H1 (cell line): ENCODE measurements around the gene CEBPZ. TPM values are rescaled to one million over a fixed set of nuclear protein-coding genes. Genes with fewer than 3 reads are reported as not detected.
A peak's percentile ranks its signal among the peaks of the same experiment; 100 is the strongest.

Experiments used
- CTCF ChIA-PET: fragments of 300-600 bp; sonication (Branson Sonifier 250); formaldehyde crosslinking; loops from one replicate; lab custom pipeline; 2021; ENCODE audit not compliant: partially characterized antibody; lab: Charles Lee
- POLR2A ChIA-PET: fragments of 300-600 bp; sonication (Branson Sonifier 250); formaldehyde crosslinking; loops from one replicate; lab custom pipeline; 2021; ENCODE audit warnings: inconsistent platforms; ENCODE audit not compliant: partially characterized antibody; lab: Charles Lee
- DNase-seq, 2 experiments: peaks; one replicate each; pipeline versions ENCODE4 v3.0.0 to v3.0.0-alpha.2; 2010 to 2022; ENCODE audit warnings: low spot score in 2 of 2, low read depth in 1 of 2, mixed read lengths in 1 of 2
- FAIRE-seq: peaks from 2 replicates; lab custom pipeline; 2011; peaks lifted over from hg19 to GRCh38; lab: Jason Lieb, UNC
- H2AFZ ChIP-seq: 2 replicates; pipeline ENCODE4 v1.8.1; 2012; ENCODE audit warnings: low read length, inconsistent platforms
- H2AK5ac ChIP-seq: 2 replicates; pipeline ENCODE4 v1.6.1; 2013; ENCODE audit warnings: low read depth, low read length
- H2BK120ac ChIP-seq: replicated peaks from 2 replicates; pipeline ENCODE3; 2013; ENCODE audit warnings: low read depth, low read length, inconsistent platforms
- H2BK12ac ChIP-seq: 2 replicates; pipeline ENCODE4 v1.6.1; 2013; ENCODE audit warnings: low read depth, low read length
- H2BK15ac ChIP-seq: 2 replicates; pipeline ENCODE4 v1.6.1; 2013; ENCODE audit warnings: low read length
- H2BK20ac ChIP-seq: 2 replicates; pipeline ENCODE4 v1.6.1; 2013; ENCODE audit warnings: low read length
- H2BK5ac ChIP-seq: 2 replicates; pipeline ENCODE4 v1.6.1; 2013; ENCODE audit warnings: low read depth, low read length
- H3K14ac ChIP-seq: 2 replicates; pipeline ENCODE4 v1.6.1; 2013; ENCODE audit warnings: inconsistent platforms; ENCODE audit not compliant: insufficient read length
- H3K18ac ChIP-seq: 2 replicates; pipeline ENCODE4 v1.6.1; 2013; ENCODE audit warnings: low read length; ENCODE audit errors: extremely low read depth
- H3K23ac ChIP-seq: 2 replicates; pipeline ENCODE4 v1.6.1; 2013; ENCODE audit warnings: inconsistent platforms; ENCODE audit not compliant: insufficient read length
- H3K23me2 ChIP-seq: 2 replicates; pipeline ENCODE4 v1.6.1; 2013; ENCODE audit warnings: low read depth, low read length
- H3K27ac ChIP-seq: 2 replicates; pipeline ENCODE4 v1.6.1; 2011; ENCODE audit warnings: low read depth, low read length, inconsistent platforms
- H3K27me3 ChIP-seq, 4 experiments: replicated peaks in 1 of 4; 1 replicate in 1 of 4; 2 replicates in 3 of 4; pipeline versions ENCODE4 v1.6.1 to v1.8.1; 2011 to 2013; ENCODE audit warnings: low read length in 3 of 4, mild to moderate bottlenecking in 3 of 4, inconsistent platforms in 2 of 4, mixed read lengths in 2 of 4, moderate library complexity in 1 of 4; ENCODE audit not compliant: control insufficient read depth in 3 of 4, insufficient read depth in 3 of 4; ENCODE audit errors: extremely low read depth in 1 of 4
- H3K36me3 ChIP-seq, 4 experiments: 2 replicates each; pipeline versions ENCODE4 v1.6.1 to v1.8.1; 2011 to 2013; ENCODE audit warnings: mild to moderate bottlenecking in 4 of 4, low read length in 3 of 4, moderate library complexity in 2 of 4, control low read depth in 1 of 4, inconsistent platforms in 1 of 4; ENCODE audit not compliant: insufficient read depth in 4 of 4, control insufficient read depth in 2 of 4
- H3K4ac ChIP-seq: replicated peaks from 2 replicates; pipeline ENCODE3; 2013; ENCODE audit warnings: low read length, low read depth, mixed read lengths, inconsistent platforms; ENCODE audit not compliant: insufficient read length
- H3K4me1 ChIP-seq, 4 experiments: replicated peaks in 1 of 4; 1 replicate in 1 of 4; 2 replicates in 3 of 4; pipeline versions ENCODE4 v1.6.1 to v1.8.1; 2011 to 2013; ENCODE audit warnings: low read length in 3 of 4, inconsistent platforms in 2 of 4, mixed read lengths in 1 of 4; ENCODE audit not compliant: insufficient read depth in 4 of 4, control insufficient read depth in 3 of 4
- H3K4me2 ChIP-seq, 2 experiments: 2 replicates each; pipeline versions ENCODE4 v1.6.1 to v1.8.1; 2011 to 2013; ENCODE audit warnings: low read depth in 2 of 2, low read length in 2 of 2, control low read depth in 1 of 2, inconsistent platforms in 1 of 2, mild to moderate bottlenecking in 1 of 2; ENCODE audit not compliant: insufficient read depth in 1 of 2
- H3K4me3 ChIP-seq, 4 experiments: fragments of 200-600, 300-600 bp in 1 of 4; sonication (generic), shearing (Covaris generic), sonication (Bioruptor Twin) in 1 of 4; 2 replicates each; pipeline versions ENCODE4 v1.5.1 to v1.8.1; 2011 to 2016; ENCODE audit warnings: low read length in 4 of 4, low read depth in 3 of 4, control low read depth in 2 of 4, inconsistent platforms in 2 of 4, mild to moderate bottlenecking in 2 of 4, mixed read lengths in 1 of 4, moderate library complexity in 1 of 4; ENCODE audit not compliant: insufficient read depth in 2 of 4; ENCODE audit errors: extremely low read depth in 1 of 4
- H3K56ac ChIP-seq: replicated peaks from 2 replicates; pipeline ENCODE3; 2013; ENCODE audit warnings: low read depth, mild to moderate bottlenecking, mixed read lengths, low read length, inconsistent platforms; ENCODE audit not compliant: insufficient read length
- H3K79me1 ChIP-seq: 2 replicates; pipeline ENCODE4 v1.6.1; 2013; ENCODE audit warnings: low read depth, low read length, control low read depth
- H3K79me2 ChIP-seq, 2 experiments: 2 replicates each; pipeline versions ENCODE4 v1.6.1 to v1.8.1; 2012 to 2013; ENCODE audit warnings: low read length in 2 of 2, mild to moderate bottlenecking in 2 of 2, inconsistent platforms in 1 of 2; ENCODE audit not compliant: insufficient read depth in 2 of 2, control insufficient read depth in 1 of 2
- H3K9ac ChIP-seq, 4 experiments: replicated peaks in 1 of 4; 1 replicate in 1 of 4; 2 replicates in 3 of 4; pipeline versions ENCODE4 v1.6.1 to v1.8.1; 2011 to 2013; ENCODE audit warnings: low read depth in 3 of 4, low read length in 3 of 4, control low read depth in 2 of 4, mild to moderate bottlenecking in 2 of 4, moderate library complexity in 2 of 4, inconsistent platforms in 1 of 4; ENCODE audit errors: extremely low read depth in 1 of 4
- H3K9me3 ChIP-seq, 2 experiments: 2 replicates each; pipeline versions ENCODE4 v1.6.1 to v1.8.1; 2012 to 2013; ENCODE audit warnings: mild to moderate bottlenecking in 2 of 2, moderate library complexity in 2 of 2, control low read depth in 1 of 2, inconsistent platforms in 1 of 2, low read depth in 1 of 2, low read length in 1 of 2, mixed read lengths in 1 of 2; ENCODE audit not compliant: insufficient read depth in 2 of 2
- H4K20me1 ChIP-seq, 2 experiments: replicated peaks in 1 of 2; 2 replicates each; pipeline versions ENCODE3 to v1.8.1; 2011 to 2013; ENCODE audit warnings: inconsistent platforms in 2 of 2, low read length in 2 of 2, mild to moderate bottlenecking in 1 of 2; ENCODE audit not compliant: insufficient read depth in 2 of 2, control insufficient read depth in 1 of 2
- H4K5ac ChIP-seq: 2 replicates; pipeline ENCODE4 v1.6.1; 2013; ENCODE audit warnings: low read length, low read depth, mixed read lengths, inconsistent platforms; ENCODE audit not compliant: insufficient read length
- H4K8ac ChIP-seq: 2 replicates; pipeline ENCODE4 v1.8.0; 2013; ENCODE audit warnings: mild to moderate bottlenecking, moderate library complexity, low read length, inconsistent platforms; ENCODE audit not compliant: insufficient read depth; ENCODE audit errors: extremely low read depth
- H4K91ac ChIP-seq: replicated peaks from 2 replicates; pipeline ENCODE3; 2013; ENCODE audit warnings: low read length, mixed read lengths, inconsistent platforms; ENCODE audit not compliant: insufficient read length
- CBX5 ChIP-seq: fragments of 300-800, 300-1000 bp; sonication (generic); IDR thresholded peaks from 2 replicates; pipeline ENCODE4 v1.7.1; 2016; ENCODE audit warnings: antibody characterized with exemption, low read length, low read depth
- CREB1 ChIP-seq: IDR thresholded peaks from 2 replicates; pipeline ENCODE4 v1.6.1; 2012; ENCODE audit warnings: inconsistent platforms
- RAD21 ChIP-seq, 2 experiments: IDR thresholded peaks in 1 of 2; conservative IDR thresholded peaks in 1 of 2; 2 replicates each; pipeline ENCODE4 v1.6.1; 2011; ENCODE audit warnings: low read depth in 2 of 2, low read length in 2 of 2, improper control_type of control experiment in 1 of 2, inconsistent platforms in 1 of 2, mild to moderate bottlenecking in 1 of 2, moderate library complexity in 1 of 2
- SIRT6 ChIP-seq: IDR thresholded peaks from one replicate; pipeline ENCODE4 v1.7.1; 2012; ENCODE audit warnings: low read length, inconsistent platforms
- WGBS, 2 experiments: shearing (Covaris generic) in 1 of 2; methylation state at CpG; one replicate each; pipeline versions ENCODE4 v1.1.6 to v1.1.7; 2013 to 2015; ENCODE audit warnings: low lambda C conversion rate in 2 of 2, mixed read lengths in 2 of 2, inconsistent platforms in 1 of 2, low coverage in 1 of 2, missing lambda C conversion rate in 1 of 2; ENCODE audit not compliant: insufficient replicate concordance in 2 of 2, insufficient coverage in 1 of 2, insufficient read length in 1 of 2; ENCODE audit errors: extremely low coverage in 1 of 2, missing lambda C conversion rate in 1 of 2; 5-methylcytosine and 5-hydroxymethylcytosine counted together
- polyA plus RNA-seq, 7 experiments: library from polyadenylated mRNA; depleted of rRNA in 3 of 7; stranded (reverse) in 5 of 7; unstranded in 2 of 7; fragments of >200 nt in 5 of 7; fragments of 200-250 nt in 2 of 7; gene quantifications; 1 replicate in 5 of 7; 2 replicates in 1 of 7; 4 replicates in 1 of 7; pipeline versions ENCODE4 v1.2.1 to v1.2.3, GENCODE V29; 2011 to 2013; ENCODE audit warnings: missing spikeins in 2 of 7, mixed read lengths in 2 of 7
- total RNA-seq: library from RNA; stranded (reverse); fragmentation: NEBNext Ultra II Directional; extraction: Animal tissue kit (Norgen Biotek cat#: 25700); gene quantifications from 2 replicates; pipeline ENCODE4 v1.2.1, GENCODE V29; 2021
- TF ChIP-seq, protein P1 (sequence below), 3 experiments: IDR thresholded peaks; 1 replicate in 2 of 3; 2 replicates in 1 of 3; pipeline versions ENCODE4 v1.5.1 to v1.6.1; 2011; ENCODE audit warnings: low read length in 3 of 3, mild to moderate bottlenecking in 3 of 3, inconsistent platforms in 2 of 3, low read depth in 1 of 3, moderate library complexity in 1 of 3; ENCODE audit not compliant: insufficient read depth in 1 of 3; ENCODE audit errors: control extremely low read depth in 1 of 3

Gene CEBPZ
- total and polyA plus RNA-seq, 2 of the 8 experiments (the other 6 are each of a cell fraction or from before 2014, with no cell fraction given), result 19.1 to 201 TPM

DNA sequence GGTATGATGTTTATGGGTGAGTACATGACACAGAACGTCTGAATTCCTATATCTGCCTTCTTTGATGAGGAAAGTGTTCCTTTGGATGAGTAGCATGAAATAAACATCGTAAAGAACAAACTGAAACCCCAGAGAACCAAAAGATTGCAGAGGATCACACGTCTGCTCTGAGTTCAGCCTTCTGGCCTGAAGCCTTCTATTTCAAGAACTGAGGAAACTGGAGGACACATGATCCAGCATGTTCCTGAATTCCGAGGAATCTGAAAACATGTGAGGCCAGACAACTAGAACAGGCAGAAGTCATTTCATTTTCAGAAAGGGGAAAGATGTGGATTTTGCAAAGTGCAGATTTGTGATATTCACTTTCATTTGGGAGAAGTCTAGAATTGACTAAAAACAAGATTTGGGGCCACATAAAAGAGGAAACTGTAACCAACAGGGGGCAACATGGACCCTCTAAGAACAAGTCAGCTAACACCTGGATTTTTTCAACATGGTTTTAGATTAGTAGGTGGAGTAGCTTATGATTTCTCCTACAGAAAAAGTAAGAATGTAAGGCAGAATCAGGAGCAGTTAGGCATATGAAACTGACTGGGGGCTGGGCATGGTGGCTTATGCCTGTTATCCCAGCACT is 51.3 kb downstream of the CEBPZ start:
- H4K5ac ChIP-seq, result peak overlapping the region; percentile 1
- DNase-seq (no peak), FAIRE-seq (peak; percentile 60)
- peaks cover 0 to 9% (median 3%) of the 10 kb centered on the region in 4 experiments; a peak in 3 of 7 replicates for H3K4me1 ChIP-seq
- no peak overlapping the region for H3K56ac ChIP-seq
- H3K4me3 ChIP-seq, result no peak overlapping the region
- H3K27ac ChIP-seq, result no peak overlapping the region
- H2BK120ac ChIP-seq, result no peak overlapping the region
- no peak overlapping the region for H3K4me2 ChIP-seq
- peak overlapping the region; percentile 66; the same call in 1 of the 2 replicates for H2AFZ ChIP-seq
- no peak overlapping the region; the same call in none of the 2 replicates for H2BK20ac ChIP-seq
- no peaks in the 10 kb centered on the region for H3K36me3 ChIP-seq
- no peaks in the 10 kb centered on the region for H3K27me3 ChIP-seq
- no peak overlapping the region for H2AK5ac ChIP-seq
- 90% methylated on average over 4 of the region's 4 CpGs; no CpG with 5 or more reads in 1 of the 2 experiments for WGBS, 2 experiments
- H3K23ac ChIP-seq, result no peak overlapping the region
- no peaks in the 10 kb centered on the region for H4K20me1 ChIP-seq
- H3K23me2 ChIP-seq, result no peaks in the 10 kb centered on the region
- ChIA-PET POLR2A (interaction anchor here (0.7 to 2.5 kb wide), 7 partner anchors 9 to 55 kb away, joined by 3 to 7 read pairs (median 3); partner anchors contain the start of gene CEBPZOS), CTCF (interaction anchor here (0.6 to 6.9 kb wide), 15 partner anchors 10 to 120 kb away, joined by 3 to 67 read pairs (median 5); partner anchors contain the start of genes CEBPZOS, NDUFAF7 and SULT6B1)
- H3K9me3 ChIP-seq, result no peaks in the 10 kb centered on the region
- no peak overlapping the region for H3K14ac ChIP-seq
- TF ChIP-seq CREB1, result no peak
- TF ChIP-seq CBX5, result no peak
- peak; percentile 53 to 65 for TF ChIP-seq RAD21 (IDR thresholded peaks at IDR 0.05 in 1 of 2, conservative IDR thresholded peaks at IDR 0.05 in 1 of 2; ENCODE audit: low read depth in 2 of 2, low read length in 2 of 2)
- TF ChIP-seq, protein P1, sequence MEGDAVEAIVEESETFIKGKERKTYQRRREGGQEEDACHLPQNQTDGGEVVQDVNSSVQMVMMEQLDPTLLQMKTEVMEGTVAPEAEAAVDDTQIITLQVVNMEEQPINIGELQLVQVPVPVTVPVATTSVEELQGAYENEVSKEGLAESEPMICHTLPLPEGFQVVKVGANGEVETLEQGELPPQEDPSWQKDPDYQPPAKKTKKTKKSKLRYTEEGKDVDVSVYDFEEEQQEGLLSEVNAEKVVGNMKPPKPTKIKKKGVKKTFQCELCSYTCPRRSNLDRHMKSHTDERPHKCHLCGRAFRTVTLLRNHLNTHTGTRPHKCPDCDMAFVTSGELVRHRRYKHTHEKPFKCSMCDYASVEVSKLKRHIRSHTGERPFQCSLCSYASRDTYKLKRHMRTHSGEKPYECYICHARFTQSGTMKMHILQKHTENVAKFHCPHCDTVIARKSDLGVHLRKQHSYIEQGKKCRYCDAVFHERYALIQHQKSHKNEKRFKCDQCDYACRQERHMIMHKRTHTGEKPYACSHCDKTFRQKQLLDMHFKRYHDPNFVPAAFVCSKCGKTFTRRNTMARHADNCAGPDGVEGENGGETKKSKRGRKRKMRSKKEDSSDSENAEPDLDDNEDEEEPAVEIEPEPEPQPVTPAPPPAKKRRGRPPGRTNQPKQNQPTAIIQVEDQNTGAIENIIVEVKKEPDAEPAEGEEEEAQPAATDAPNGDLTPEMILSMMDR (IDR thresholded peaks at IDR 0.05; ENCODE audit: control extremely low read depth in 1 of 3, insufficient read depth in 1 of 3, low read depth in 1 of 3, low read length in 3 of 3), result peak in 1 of 3 experiments; percentile 35; a peak in 2 of 4 replicates
- TF ChIP-seq SIRT6, result no peak
- H2BK15ac ChIP-seq, result no peak overlapping the region
- no peak overlapping the region for H2BK12ac ChIP-seq
- H3K9ac ChIP-seq, result no peak overlapping the region
- H3K79me2 ChIP-seq, result no peaks in the 10 kb centered on the region
- H3K18ac ChIP-seq, result peak overlapping the region; percentile 7; the same call in 1 of the 2 replicates
- H3K79me1 ChIP-seq, result no peaks in the 10 kb centered on the region
- H2BK5ac ChIP-seq, result no peak overlapping the region
- no peak overlapping the region for H3K4ac ChIP-seq
- no peak overlapping the region for H4K91ac ChIP-seq
- H4K8ac ChIP-seq, result no peak overlapping the region; the same call in 1 of the 2 replicates
